ENCODE results near the gene RRP12.

DNA sequence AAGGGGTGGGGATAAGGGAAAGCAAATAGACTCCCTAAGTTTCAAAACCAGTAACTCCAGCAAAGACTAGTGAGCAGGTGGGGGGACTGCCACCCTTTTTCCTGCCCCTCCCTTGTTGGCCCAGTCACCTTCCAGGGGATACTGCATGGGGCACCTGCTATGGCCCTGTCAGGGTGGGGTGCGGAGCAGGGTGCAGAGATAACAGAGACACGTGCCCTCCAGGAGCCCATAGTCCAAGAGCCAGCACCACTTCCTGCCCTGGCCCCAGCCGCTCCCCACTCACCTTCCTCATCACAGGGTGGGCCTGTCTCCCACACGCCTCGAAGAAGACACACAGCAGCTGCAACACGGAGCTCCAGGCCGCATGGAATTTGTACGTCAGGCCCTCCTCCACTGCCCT is 20.6 kb downstream of the RRP12 start:
- TF ChIP-seq POLR2A (IDR thresholded peaks at IDR 0.05; ENCODE audit: low read depth, low read length) (no peak), TAF1 (IDR thresholded peaks at IDR 0.05; ENCODE audit: borderline replicate concordance, low read depth, low read length) (no peak), POLR2AphosphoS5 (IDR thresholded peaks at IDR 0.05; ENCODE audit: low read depth, low read length) (no peak)

Measured in GM12892 (cell line).